Body of pancreas (tissue), 4 donors: ENCODE data around the gene ITIH4. TPM values are rescaled to one million over a fixed set of nuclear protein-coding genes. Genes with fewer than 3 reads are reported as not detected.
"Not testable (repeated sequence)": the region's sequence is repeated elsewhere in the genome, so short reads cannot be mapped to it uniquely, and the experiment has no call there.

Experiments used
- ATAC-seq: fragments of 150-250 bp; one replicate; pipeline ENCODE4 v1.9.1; 2016
- DNase-seq, 4 donors: peaks; one replicate each; pipeline ENCODE4 v3.0.0-alpha.2; 2019
- H3K27ac ChIP-seq, 4 donors: fragments of 200-600 bp; sonication (generic); 1 replicate in 3 of 4; 2 replicates in 1 of 4; pipeline versions ENCODE4 v1.5.1 to v1.6.1; 2016 to 2019; ENCODE audit warnings: mild to moderate bottlenecking in 1 of 4, mixed read lengths in 1 of 4, moderate library complexity in 1 of 4
- H3K27me3 ChIP-seq, 2 donors: fragments of 200-600 bp; sonication (generic); one replicate each; pipeline ENCODE4 v1.6.0; 2016; ENCODE audit warnings: mild to moderate bottlenecking in 1 of 2
- H3K36me3 ChIP-seq, 2 donors: fragments of 200-600 bp; sonication (generic); replicated peaks in 1 of 2; 2 replicates each; pipeline ENCODE4 v1.5.1; 2016; ENCODE audit warnings: low read depth in 2 of 2; ENCODE audit not compliant: insufficient read depth in 1 of 2
- H3K4me1 ChIP-seq: fragments of 200-600 bp; sonication (generic); one replicate; pipeline ENCODE4 v1.6.0; 2016
- H3K4me3 ChIP-seq, 2 donors: fragments of 200-600 bp; sonication (generic); 1 replicate in 1 of 2; 2 replicates in 1 of 2; pipeline ENCODE4 v1.5.1; 2016 to 2019
- H3K9me3 ChIP-seq, 3 donors: fragments of 200-600 bp; sonication (generic); 1 replicate in 2 of 3; 2 replicates in 1 of 3; pipeline ENCODE4 v1.5.1; 2016
- POLR2A ChIP-seq, 3 donors: fragments of 450-650 bp; IDR thresholded peaks; one replicate each; pipeline ENCODE4 v1.6.1; 2016; ENCODE audit warnings: antibody characterized with exemption in 3 of 3, mild to moderate bottlenecking in 2 of 3
- WGBS, 2 donors: methylation state at CpG; one replicate each; pipeline ENCODE4 v1.1.5; 2017; 5-methylcytosine and 5-hydroxymethylcytosine counted together
- intact Hi-C: fragments of 100-400 bp; cut with DNase I; formaldehyde crosslinking; loops from one replicate; pipeline ENCODE4 v1.15.1; 2023
- total RNA-seq, 2 donors: library from RNA; depleted of rRNA; stranded (reverse); fragments of >200 nt; gene quantifications; one replicate each; pipeline ENCODE4 v1.1.0, GENCODE V29; 2016
- TF ChIP-seq, protein P1 (sequence below), 7 experiments: fragments of 450-650 bp in 4 of 7; fragments of 200-600 bp in 3 of 7; sonication (generic) in 3 of 7; IDR thresholded peaks; one replicate each; pipeline ENCODE4 v1.5.1; 2016 to 2019; ENCODE audit warnings: antibody characterized with exemption in 7 of 7

The ITIH4 gene
- total RNA-seq, 2 donors from 2014 or later, result 60.7 to 86.7 TPM

DNA sequence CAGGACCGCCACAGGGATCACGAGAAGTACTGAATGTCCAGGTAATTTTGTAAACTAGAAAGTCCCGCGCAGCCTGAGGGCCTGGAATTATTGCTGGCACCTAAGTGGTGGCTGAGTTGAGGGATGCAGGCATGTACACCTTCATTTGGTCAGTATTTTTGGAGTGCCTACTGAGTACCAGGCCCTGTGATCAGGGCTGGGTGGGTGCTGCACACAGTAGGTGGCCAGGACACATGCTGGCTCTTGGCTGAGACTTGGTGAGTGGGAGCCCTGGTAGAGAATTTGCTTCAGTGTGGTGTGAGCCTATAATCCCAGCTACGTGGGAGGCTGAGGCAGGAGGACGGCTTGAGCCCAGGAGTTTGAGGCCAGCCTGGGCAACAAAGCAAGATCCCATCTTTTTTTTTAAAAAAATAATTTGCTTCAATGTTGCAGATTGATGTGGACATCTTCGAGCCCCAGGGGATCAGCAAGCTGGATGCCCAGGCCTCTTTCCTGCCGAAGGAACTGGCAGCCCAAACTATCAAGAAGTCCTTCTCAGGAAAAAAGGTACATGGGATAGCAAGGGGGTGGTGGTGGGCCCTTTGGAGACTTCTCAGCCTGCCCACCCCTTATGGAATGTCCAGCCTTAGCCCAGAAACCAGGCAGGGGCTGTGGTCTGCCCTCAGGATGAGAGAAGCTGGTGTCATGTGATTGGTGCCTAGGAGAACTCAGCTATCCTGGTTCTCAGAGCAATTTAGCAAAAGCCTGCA is 50.5 kb downstream of the ITIH4 start:
- H3K9me3 ChIP-seq, result no peaks in the 10 kb centered on the region
- WGBS, 2 donors, result 78 to 80% methylated on average over 8 of the region's 8 CpGs
- peaks cover 10% of the 10 kb centered on the region for H3K4me1 ChIP-seq
- DNase-seq, result peak in 1 of 4 donors; percentile 2
- TF ChIP-seq POLR2A (IDR thresholded peaks at IDR 0.05), result no peak
- TF ChIP-seq, protein P1, sequence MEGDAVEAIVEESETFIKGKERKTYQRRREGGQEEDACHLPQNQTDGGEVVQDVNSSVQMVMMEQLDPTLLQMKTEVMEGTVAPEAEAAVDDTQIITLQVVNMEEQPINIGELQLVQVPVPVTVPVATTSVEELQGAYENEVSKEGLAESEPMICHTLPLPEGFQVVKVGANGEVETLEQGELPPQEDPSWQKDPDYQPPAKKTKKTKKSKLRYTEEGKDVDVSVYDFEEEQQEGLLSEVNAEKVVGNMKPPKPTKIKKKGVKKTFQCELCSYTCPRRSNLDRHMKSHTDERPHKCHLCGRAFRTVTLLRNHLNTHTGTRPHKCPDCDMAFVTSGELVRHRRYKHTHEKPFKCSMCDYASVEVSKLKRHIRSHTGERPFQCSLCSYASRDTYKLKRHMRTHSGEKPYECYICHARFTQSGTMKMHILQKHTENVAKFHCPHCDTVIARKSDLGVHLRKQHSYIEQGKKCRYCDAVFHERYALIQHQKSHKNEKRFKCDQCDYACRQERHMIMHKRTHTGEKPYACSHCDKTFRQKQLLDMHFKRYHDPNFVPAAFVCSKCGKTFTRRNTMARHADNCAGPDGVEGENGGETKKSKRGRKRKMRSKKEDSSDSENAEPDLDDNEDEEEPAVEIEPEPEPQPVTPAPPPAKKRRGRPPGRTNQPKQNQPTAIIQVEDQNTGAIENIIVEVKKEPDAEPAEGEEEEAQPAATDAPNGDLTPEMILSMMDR (IDR thresholded peaks at IDR 0.05), result no peak
- no peak for ATAC-seq
- H3K27me3 ChIP-seq, result no peaks in the 10 kb centered on the region
- intact Hi-C loops, result no loop called here
- H3K36me3 ChIP-seq, result no peaks in the 10 kb centered on the region
- no peak overlapping the region for H3K27ac ChIP-seq
- no peak overlapping the region for H3K4me3 ChIP-seq

GRCh38 chr3:52779011-52779836 is 51.2 kb downstream of the ITIH4 start:
- ATAC-seq (no peak), DNase-seq (peak in 1 of 4 donors; percentile 3)
- no peak overlapping the region for H3K4me3 ChIP-seq
- WGBS, 2 donors, result 74% methylated on average over 6 to 11 of the region's 11 CpGs
- no peaks in the 10 kb centered on the region for H3K27me3 ChIP-seq
- H3K4me1 ChIP-seq, result peaks cover 10% of the 10 kb centered on the region
- intact Hi-C loops, result no loop called here
- no peaks in the 10 kb centered on the region for H3K36me3 ChIP-seq
- no peaks in the 10 kb centered on the region for H3K9me3 ChIP-seq
- TF ChIP-seq POLR2A (IDR thresholded peaks at IDR 0.05), result no peak
- TF ChIP-seq, protein P1 (IDR thresholded peaks at IDR 0.05), result no peak
- no peak overlapping the region for H3K27ac ChIP-seq

DNA sequence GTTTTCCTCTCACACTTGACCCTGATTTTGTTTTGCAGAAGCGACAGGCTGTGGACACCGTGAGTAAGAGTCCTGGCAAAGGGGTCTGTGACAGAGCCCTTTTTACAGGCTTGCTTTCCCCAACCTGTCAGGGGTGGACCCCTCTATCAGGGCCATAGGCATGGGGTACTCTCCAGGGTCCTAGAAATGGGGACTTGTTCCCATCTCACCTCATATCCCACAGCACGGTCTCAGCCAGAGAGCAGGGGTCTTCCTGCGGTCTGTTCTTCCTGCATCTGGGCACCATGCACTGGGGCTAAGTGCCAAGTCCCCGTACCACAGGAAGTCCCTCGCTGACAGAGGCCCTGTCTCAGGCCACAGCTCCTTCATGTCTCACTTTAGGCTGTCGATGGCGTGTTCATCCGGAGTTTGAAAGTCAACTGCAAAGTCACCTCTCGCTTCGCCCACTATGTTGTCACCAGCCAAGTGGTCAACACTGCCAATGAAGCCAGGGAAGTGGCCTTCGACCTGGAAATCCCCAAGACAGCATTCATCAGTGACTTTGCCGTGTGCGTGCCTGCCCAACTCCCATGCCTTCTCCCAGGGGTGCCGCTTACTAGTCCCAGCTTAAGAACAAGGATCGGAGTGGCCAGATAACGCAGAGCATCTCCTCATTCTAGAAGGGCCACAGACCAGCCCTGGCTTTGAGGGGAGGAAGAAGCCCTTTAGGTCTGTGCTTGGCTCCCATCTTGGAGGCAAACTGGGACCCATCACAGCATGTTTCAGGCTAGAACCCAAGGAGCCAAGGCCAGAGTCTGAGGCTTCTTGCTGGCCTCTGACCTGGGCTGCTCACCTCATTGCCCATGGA is 52.3 kb downstream of the ITIH4 start:
- 83 to 90% methylated on average over 13 to 17 of the region's 17 CpGs for WGBS, 2 donors
- ATAC-seq (no peak), DNase-seq (peak in 1 of 4 donors; percentile 5)
- no peak for TF ChIP-seq POLR2A (IDR thresholded peaks at IDR 0.05)
- TF ChIP-seq, protein P1 (IDR thresholded peaks at IDR 0.05), result no peak
- H3K4me3 ChIP-seq, result no peak overlapping the region
- intact Hi-C loops, result no loop called here
- no peak overlapping the region for H3K27ac ChIP-seq
- no peaks in the 10 kb centered on the region for H3K9me3 ChIP-seq
- peaks cover 10% of the 10 kb centered on the region for H3K4me1 ChIP-seq
- H3K36me3 ChIP-seq, result no peaks in the 10 kb centered on the region
- H3K27me3 ChIP-seq, result no peaks in the 10 kb centered on the region

GRCh38 chr3:52777127-52777958 is 53.1 kb downstream of the ITIH4 start, which contains the start of gene ITIH1:
ITIH1 (plus strand) TSS chr3:52777599; CDS start chr3:52777616, 17 bp downstream.
- no peaks in the 10 kb centered on the region for H3K9me3 ChIP-seq
- TF ChIP-seq, protein P1 (IDR thresholded peaks at IDR 0.05), result no peak
- no peak for TF ChIP-seq POLR2A (IDR thresholded peaks at IDR 0.05)
- H3K4me1 ChIP-seq, result peaks cover 10% of the 10 kb centered on the region
- H3K4me3 ChIP-seq, result no peak within 1 kb of the TSS
- 50 to 70% methylated on average over 8 to 12 of the region's 12 CpGs for WGBS, 2 donors
- H3K27me3 ChIP-seq, result no peaks in the 10 kb centered on the region
- intact Hi-C loops, result no loop called here
- H3K36me3 ChIP-seq, result no peaks in the 10 kb centered on the region
- no peak for ATAC-seq
- DNase-seq, result no peak
- H3K27ac ChIP-seq, result no peak within 1 kb of the TSS

- H3K4me3 ChIP-seq, H3K9me3 ChIP-seq, intact Hi-C loops, H3K36me3 ChIP-seq, H3K27ac ChIP-seq, ATAC-seq, DNase-seq, H3K27me3 ChIP-seq: not testable (repeated sequence)
- WGBS, 2 donors, result 76 to 77% methylated on average over 6 of the region's 6 CpGs
- H3K4me1 ChIP-seq, result peaks cover 13% of the 10 kb centered on the region
Measured at GRCh38 chr3:52776486-52776885, 54.0 kb downstream of the ITIH4 start.
